B cell (primary cell): ENCODE data around the gene COG7.

Source experiments
- EZH2 ChIP-seq: IDR thresholded peaks from 2 replicates; pipeline ENCODE4 v1.6.1; 2012; ENCODE audit warnings: borderline replicate concordance, low read depth, mild to moderate bottlenecking, moderate library complexity, low read length; ENCODE audit not compliant: insufficient read depth, poor library complexity, severe bottlenecking
- TF ChIP-seq, protein P1 (sequence below): fragments of 200-600 bp; IDR thresholded peaks from one replicate; pipeline ENCODE4 v1.8.0; 2022; ENCODE audit warnings: antibody characterized with exemption, mild to moderate bottlenecking

DNA sequence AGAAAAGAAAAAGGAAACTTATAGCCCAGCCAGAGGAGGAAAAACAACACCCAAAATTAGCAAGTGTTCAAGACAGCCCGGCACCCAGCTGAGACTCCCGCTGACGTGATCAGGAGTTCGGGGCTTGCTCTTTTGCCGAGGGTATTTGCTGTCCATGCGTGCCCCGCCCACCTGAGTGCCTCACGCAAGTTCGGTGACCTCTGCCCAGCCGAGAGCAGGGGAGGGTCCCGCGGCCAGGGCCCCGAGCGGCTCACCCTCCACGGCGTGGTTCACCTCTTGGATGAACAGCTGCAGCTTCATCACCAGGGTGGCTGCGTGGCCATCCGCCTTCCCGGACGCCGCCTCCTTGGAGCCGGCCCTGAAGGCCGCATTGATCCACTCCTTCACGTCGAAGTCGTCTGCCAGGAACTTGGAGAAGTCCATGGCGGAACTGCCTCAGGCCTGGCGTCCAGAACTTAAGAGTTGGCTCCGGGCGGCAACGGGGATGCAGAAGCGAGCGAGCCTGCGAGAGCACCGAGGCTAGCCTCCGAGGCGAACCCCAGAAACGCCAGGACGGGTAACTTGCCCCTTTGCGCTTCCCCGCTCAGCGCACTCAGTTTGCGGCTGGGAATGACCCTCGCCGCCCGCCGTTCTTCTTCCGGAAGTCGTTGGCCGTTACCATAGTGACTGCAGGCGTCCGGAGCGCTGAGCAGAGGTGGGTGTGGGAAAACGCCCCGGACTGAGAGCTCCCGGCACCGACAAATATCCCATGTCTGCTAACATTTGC is at the start of gene COG7:
- no peak for TF ChIP-seq EZH2
- TF ChIP-seq, protein P1, sequence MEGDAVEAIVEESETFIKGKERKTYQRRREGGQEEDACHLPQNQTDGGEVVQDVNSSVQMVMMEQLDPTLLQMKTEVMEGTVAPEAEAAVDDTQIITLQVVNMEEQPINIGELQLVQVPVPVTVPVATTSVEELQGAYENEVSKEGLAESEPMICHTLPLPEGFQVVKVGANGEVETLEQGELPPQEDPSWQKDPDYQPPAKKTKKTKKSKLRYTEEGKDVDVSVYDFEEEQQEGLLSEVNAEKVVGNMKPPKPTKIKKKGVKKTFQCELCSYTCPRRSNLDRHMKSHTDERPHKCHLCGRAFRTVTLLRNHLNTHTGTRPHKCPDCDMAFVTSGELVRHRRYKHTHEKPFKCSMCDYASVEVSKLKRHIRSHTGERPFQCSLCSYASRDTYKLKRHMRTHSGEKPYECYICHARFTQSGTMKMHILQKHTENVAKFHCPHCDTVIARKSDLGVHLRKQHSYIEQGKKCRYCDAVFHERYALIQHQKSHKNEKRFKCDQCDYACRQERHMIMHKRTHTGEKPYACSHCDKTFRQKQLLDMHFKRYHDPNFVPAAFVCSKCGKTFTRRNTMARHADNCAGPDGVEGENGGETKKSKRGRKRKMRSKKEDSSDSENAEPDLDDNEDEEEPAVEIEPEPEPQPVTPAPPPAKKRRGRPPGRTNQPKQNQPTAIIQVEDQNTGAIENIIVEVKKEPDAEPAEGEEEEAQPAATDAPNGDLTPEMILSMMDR = no peak
